Sigmoid colon (tissue), 4 donors: ENCODE measurements around the gene SDR9C7.

ENCODE experiments used
- CTCF ChIP-seq, 4 experiments: fragments of 450-650 bp in 3 of 4; fragments of 200-600 bp in 1 of 4; IDR thresholded peaks; one replicate each; pipeline ENCODE4 v1.5.1; 2016 to 2019; ENCODE audit warnings: antibody characterized with exemption in 4 of 4, mild to moderate bottlenecking in 3 of 4, moderate library complexity in 2 of 4
- EP300 ChIP-seq, 4 donors: sonication (generic); formaldehyde crosslinking; IDR thresholded peaks; one replicate each; pipeline ENCODE4 v1.6.1; 2017; ENCODE audit warnings: antibody characterized with exemption in 4 of 4
- POLR2AphosphoS5 ChIP-seq, 4 donors: sonication (generic); formaldehyde crosslinking; IDR thresholded peaks; one replicate each; pipeline ENCODE4 v1.6.1; 2017; ENCODE audit warnings: antibody characterized with exemption in 4 of 4

DNA sequence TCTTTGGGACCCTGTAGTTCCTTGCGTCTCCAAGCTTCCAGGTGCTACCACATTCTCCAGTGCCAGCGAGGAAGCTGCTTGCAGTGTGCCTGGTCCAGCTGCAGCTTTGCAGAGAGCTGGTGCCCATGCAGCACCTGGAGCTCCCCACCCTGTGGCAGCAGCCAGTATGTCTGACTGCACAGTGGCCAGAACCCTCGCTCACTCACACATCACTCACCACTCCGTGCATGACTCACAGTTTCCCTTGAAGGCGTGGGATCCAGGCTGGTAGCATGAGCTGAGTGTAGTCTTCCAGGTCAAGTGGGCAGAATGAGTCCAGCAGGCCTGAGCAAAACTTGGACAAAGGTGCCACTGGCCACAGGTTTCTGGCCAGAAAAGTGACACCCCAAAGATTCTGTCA lies 33.6 kb downstream of the SDR9C7 start:
- TF ChIP-seq CTCF (IDR thresholded peaks at IDR 0.05) (no peak), EP300 (IDR thresholded peaks at IDR 0.05) (no peak), POLR2AphosphoS5 (IDR thresholded peaks at IDR 0.05) (no peak)
